GM21367 (cell line): ENCODE measurements around the gene NECTIN1.

Source experiments
- ATAC-seq: cut with Tn5 transposase; IDR thresholded peaks from one replicate; pipeline ENCODE4 v1.9.1; 2021; ENCODE audit not compliant: unreplicated experiment

The NECTIN1 gene

GRCh38 chr11:119645018-119645417, 84.0 kb downstream of the NECTIN1 start:
- no peak for ATAC-seq

GRCh38 chr11:119644502-119644901, 84.5 kb downstream of the NECTIN1 start:
- no peak for ATAC-seq

- no peak for ATAC-seq
These were observed 85.1 kb downstream of the NECTIN1 start for GRCh38 chr11:119643876-119644225.

GRCh38 chr11:119643212-119643875, 85.7 kb downstream of the NECTIN1 start:
- ATAC-seq, result no peak

- ATAC-seq, result no peak
These were observed 86.8 kb downstream of the NECTIN1 start for GRCh38 chr11:119641983-119642745.

GRCh38 chr11:119640541-119640940, 88.5 kb downstream of the NECTIN1 start:
- no peak for ATAC-seq

GRCh38 chr11:119639642-119640205, 89.3 kb downstream of the NECTIN1 start:
- no peak for ATAC-seq

GRCh38 chr11:119638851-119639250, 90.1 kb downstream of the NECTIN1 start:
- ATAC-seq, result no peak

- ATAC-seq, result no peak
These were observed 91.5 kb downstream of the NECTIN1 start for GRCh38 chr11:119637481-119637880.

GRCh38 chr11:119635776-119636175, 93.2 kb downstream of the NECTIN1 start:
- ATAC-seq, result no peak

GRCh38 chr11:119635041-119635740, 93.8 kb downstream of the NECTIN1 start:
- ATAC-seq, result no peak

- ATAC-seq, result no peak
These were observed 94.7 kb downstream of the NECTIN1 start for GRCh38 chr11:119634301-119634700.

- no peak for ATAC-seq
These were observed 99.0 kb downstream of the NECTIN1 start for GRCh38 chr11:119629834-119630624.

GRCh38 chr11:119629085-119629484, 99.9 kb downstream of the NECTIN1 start:
- ATAC-seq, result no peak

GRCh38 chr11:119627286-119627685, 101.7 kb downstream of the NECTIN1 start:
- no peak for ATAC-seq

- ATAC-seq, result no peak
These were observed 102.1 kb downstream of the NECTIN1 start for GRCh38 chr11:119626871-119627270.

- ATAC-seq, result no peak
These were observed 102.7 kb downstream of the NECTIN1 start for GRCh38 chr11:119626197-119626841.

- ATAC-seq, result no peak
These were observed 103.6 kb downstream of the NECTIN1 start for GRCh38 chr11:119625206-119625978.

- ATAC-seq, result no peak
These were observed 104.4 kb downstream of the NECTIN1 start for GRCh38 chr11:119624629-119625028.
